ENCODE results near the gene PRAMEF33.
"Not testable (repeated sequence)": the region's sequence is repeated elsewhere in the genome, so short reads cannot be mapped to it uniquely, and the experiment has no call there.

GRCh38 chr1:13298699-13299098 is 4.6 kb upstream of the PRAMEF33 start:
- TF ChIP-seq, protein P1, sequence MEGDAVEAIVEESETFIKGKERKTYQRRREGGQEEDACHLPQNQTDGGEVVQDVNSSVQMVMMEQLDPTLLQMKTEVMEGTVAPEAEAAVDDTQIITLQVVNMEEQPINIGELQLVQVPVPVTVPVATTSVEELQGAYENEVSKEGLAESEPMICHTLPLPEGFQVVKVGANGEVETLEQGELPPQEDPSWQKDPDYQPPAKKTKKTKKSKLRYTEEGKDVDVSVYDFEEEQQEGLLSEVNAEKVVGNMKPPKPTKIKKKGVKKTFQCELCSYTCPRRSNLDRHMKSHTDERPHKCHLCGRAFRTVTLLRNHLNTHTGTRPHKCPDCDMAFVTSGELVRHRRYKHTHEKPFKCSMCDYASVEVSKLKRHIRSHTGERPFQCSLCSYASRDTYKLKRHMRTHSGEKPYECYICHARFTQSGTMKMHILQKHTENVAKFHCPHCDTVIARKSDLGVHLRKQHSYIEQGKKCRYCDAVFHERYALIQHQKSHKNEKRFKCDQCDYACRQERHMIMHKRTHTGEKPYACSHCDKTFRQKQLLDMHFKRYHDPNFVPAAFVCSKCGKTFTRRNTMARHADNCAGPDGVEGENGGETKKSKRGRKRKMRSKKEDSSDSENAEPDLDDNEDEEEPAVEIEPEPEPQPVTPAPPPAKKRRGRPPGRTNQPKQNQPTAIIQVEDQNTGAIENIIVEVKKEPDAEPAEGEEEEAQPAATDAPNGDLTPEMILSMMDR (IDR thresholded peaks at IDR 0.05), result not testable (repeated sequence)
- TF ChIP-seq POLR2A (IDR thresholded peaks at IDR 0.05), result not testable (repeated sequence)
